ENCODE measurements around the gene HOXD8. TPM values are rescaled to one million over a fixed set of nuclear protein-coding genes. Genes with fewer than 3 reads are reported as not detected.

HOXD8 gene
- total and polyA plus RNA-seq, 2 of the 8 experiments (the other 6 are each of a cell fraction or from before 2014, with no cell fraction given): not detected

DNA sequence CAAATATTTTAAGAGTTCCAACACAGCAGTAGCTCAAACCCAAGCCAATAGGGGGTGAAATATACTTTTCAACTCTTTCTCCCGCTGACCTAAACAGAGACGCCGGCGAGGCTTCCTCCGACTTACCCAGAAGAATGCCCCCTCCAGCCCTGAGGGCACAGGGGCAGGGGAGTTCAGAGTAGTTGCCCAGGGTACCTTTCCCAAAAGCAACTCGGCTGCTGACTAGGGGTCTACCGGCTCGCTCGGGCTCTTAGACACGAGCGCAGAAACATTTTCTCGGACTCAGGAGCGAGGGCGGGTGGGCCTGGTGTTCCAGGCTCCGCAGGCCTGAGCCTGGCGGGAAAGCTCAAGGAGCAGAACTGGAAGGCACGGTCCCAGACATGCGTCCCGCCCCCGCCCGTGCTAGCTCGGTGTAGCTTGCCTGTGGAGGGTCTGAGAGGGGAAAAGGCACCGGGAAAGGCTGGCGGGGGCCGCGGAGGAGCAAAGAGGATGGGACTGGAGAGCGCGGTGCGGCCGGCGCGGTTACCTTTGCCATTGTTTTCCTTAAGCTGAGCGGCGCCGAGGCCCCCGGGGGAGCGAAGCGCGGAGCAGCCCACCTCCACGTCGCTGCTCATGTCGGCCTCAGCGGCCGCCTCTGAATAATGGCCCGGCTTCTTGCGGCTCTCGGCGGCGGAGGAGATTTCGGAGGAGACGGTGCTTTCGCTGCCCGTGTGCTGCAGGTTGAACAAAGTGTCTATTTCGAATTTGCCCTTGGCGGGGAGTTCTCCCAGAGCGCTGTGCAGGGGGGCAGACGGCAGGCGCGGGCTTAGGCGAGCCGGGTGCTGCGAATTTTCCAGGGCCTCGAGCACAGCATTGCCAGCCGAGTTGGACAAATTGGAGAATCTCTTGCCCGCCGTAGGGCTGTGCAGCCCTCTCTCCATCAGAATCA lies 46.4 kb upstream of the HOXD8 start (continued):
- no peak for TF ChIP-seq HDAC6 (IDR thresholded peaks at IDR 0.05; ENCODE audit: low read depth, low read length)
- TF ChIP-seq, protein P1, sequence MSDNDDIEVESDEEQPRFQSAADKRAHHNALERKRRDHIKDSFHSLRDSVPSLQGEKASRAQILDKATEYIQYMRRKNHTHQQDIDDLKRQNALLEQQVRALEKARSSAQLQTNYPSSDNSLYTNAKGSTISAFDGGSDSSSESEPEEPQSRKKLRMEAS (IDR thresholded peaks at IDR 0.05): peak; percentile 56
- peak; percentile 77 for TF ChIP-seq EGR1 (IDR thresholded peaks at IDR 0.05; ENCODE audit: borderline replicate concordance, low read depth, low read length)
- TF ChIP-seq NANOG (IDR thresholded peaks at IDR 0.05; ENCODE audit: insufficient read depth, low read depth, low read length, poor library complexity, severe bottlenecking): no peak
- peak; percentile 84 for TF ChIP-seq RNF2 (IDR thresholded peaks at IDR 0.05; ENCODE audit: borderline replicate concordance, low read depth, low read length, missing control alignments, poor library complexity, severe bottlenecking)
